GM12801 (cell line): ENCODE data around the gene DTD1.

Experiments used
- CTCF ChIP-seq: IDR thresholded peaks from one replicate; pipeline ENCODE4 v1.5.1; 2011; ENCODE audit warnings: control low read depth; ENCODE audit not compliant: insufficient read length; ENCODE audit errors: extremely low read depth

Gene DTD1

GRCh38 chr20:18796282-18796833 is 208.5 kb downstream of the DTD1 start:
- TF ChIP-seq CTCF: no peak

- TF ChIP-seq CTCF: no peak
Observed at GRCh38 chr20:18801516-18801915, 213.7 kb downstream of the DTD1 start.

GRCh38 chr20:18802012-18802634 is 214.3 kb downstream of the DTD1 start:
- no peak for TF ChIP-seq CTCF

- TF ChIP-seq CTCF: no peak
Observed at GRCh38 chr20:18805881-18806280, 218.0 kb downstream of the DTD1 start.

- no peak for TF ChIP-seq CTCF
Observed at GRCh38 chr20:18808712-18809111, 220.9 kb downstream of the DTD1 start.

- no peak for TF ChIP-seq CTCF
Observed at GRCh38 chr20:18811186-18811585, 223.3 kb downstream of the DTD1 start.

- no peak for TF ChIP-seq CTCF
Observed at GRCh38 chr20:18811904-18812303, 224.1 kb downstream of the DTD1 start.
